Common myeloid progenitor, CD34-positive (primary cell): ENCODE data around the gene DOCK9.

Source experiments
- CTCF ChIA-PET: fragments of 350-600 bp; sonication (Branson Sonifier 250); formaldehyde crosslinking; loops from one replicate; lab custom pipeline; 2021; ENCODE audit warnings: antibody characterized with exemption; lab: Charles Lee
- POLR2A ChIA-PET: fragments of 350-600 bp; sonication (Branson Sonifier 250); formaldehyde crosslinking; loops from one replicate; lab custom pipeline; 2021; ENCODE audit warnings: antibody characterized with exemption; lab: Charles Lee
- DNase-seq, 3 donors: peaks; one replicate each; pipeline versions ENCODE4 v3.0.0 to v3.0.0-alpha.2; 2013
- H3K27ac ChIP-seq, 2 experiments: 1 replicate in 1 of 2; 2 replicates in 1 of 2; pipeline ENCODE4 v1.7.0; 2013; ENCODE audit warnings: inconsistent platforms in 2 of 2, low read length in 2 of 2, mild to moderate bottlenecking in 2 of 2, low read depth in 1 of 2, moderate library complexity in 1 of 2; ENCODE audit not compliant: severe bottlenecking in 2 of 2, insufficient read depth in 1 of 2, poor library complexity in 1 of 2
- H3K27me3 ChIP-seq, 5 experiments: replicated peaks in 2 of 5; 1 replicate in 3 of 5; 2 replicates in 2 of 5; pipeline versions ENCODE4 v1.6.1 to v1.7.0; 2013; ENCODE audit warnings: low read length in 4 of 5, mild to moderate bottlenecking in 2 of 5, moderate library complexity in 2 of 5, inconsistent platforms in 1 of 5; ENCODE audit not compliant: insufficient read depth in 5 of 5, control insufficient read depth in 4 of 5
- H3K36me3 ChIP-seq, 4 experiments: 1 replicate in 2 of 4; 2 replicates in 2 of 4; pipeline versions ENCODE4 v1.6.1 to v1.7.0; 2013; ENCODE audit warnings: low read length in 3 of 4, control low read depth in 1 of 4, mild to moderate bottlenecking in 1 of 4; ENCODE audit not compliant: control insufficient read depth in 4 of 4, insufficient read depth in 4 of 4
- H3K4me1 ChIP-seq, 4 experiments: 1 replicate in 3 of 4; 2 replicates in 1 of 4; pipeline versions ENCODE4 v1.6.1 to v1.7.1; 2013; ENCODE audit warnings: low read length in 3 of 4, mild to moderate bottlenecking in 3 of 4, control low read depth in 1 of 4, inconsistent platforms in 1 of 4, moderate library complexity in 1 of 4; ENCODE audit not compliant: control insufficient read depth in 4 of 4, insufficient read depth in 4 of 4; ENCODE audit errors: control extremely low read depth in 1 of 4
- H3K4me3 ChIP-seq, 7 experiments: 1 replicate in 4 of 7; 2 replicates in 3 of 7; pipeline versions ENCODE4 v1.5.1 to v1.7.0; 2013; ENCODE audit warnings: mild to moderate bottlenecking in 7 of 7, low read length in 6 of 7, moderate library complexity in 6 of 7, inconsistent platforms in 2 of 7, low read depth in 2 of 7, control low read depth in 1 of 7; ENCODE audit not compliant: insufficient read depth in 4 of 7, control insufficient read depth in 1 of 7; ENCODE audit errors: extremely low read depth in 1 of 7
- H3K9me3 ChIP-seq, 5 experiments: 1 replicate in 4 of 5; 2 replicates in 1 of 5; pipeline versions ENCODE4 v1.6.1 to v1.7.1; 2013; ENCODE audit warnings: low read length in 4 of 5, mild to moderate bottlenecking in 2 of 5, inconsistent platforms in 1 of 5, low read depth in 1 of 5, moderate library complexity in 1 of 5; ENCODE audit not compliant: control insufficient read depth in 4 of 5, insufficient read depth in 2 of 5; ENCODE audit errors: control extremely low read depth in 1 of 5
- WGBS: methylation state at CpG from one replicate; pipeline ENCODE4 v1.1.5; 2013; ENCODE audit not compliant: insufficient coverage; 5-methylcytosine and 5-hydroxymethylcytosine counted together

The DOCK9 gene

GRCh38 chr13:98878486-98879126 lies 99.3 kb downstream of the DOCK9 start:
- H3K36me3 ChIP-seq = no peaks in the 10 kb centered on the region
- no peak overlapping the region for H3K27ac ChIP-seq
- H3K27me3 ChIP-seq = peaks cover 0 to 4% (median 0%) of the 10 kb centered on the region in 5 experiments
- WGBS = 71% methylated on average over 1 of the region's 5 CpGs
- POLR2A ChIA-PET = no interaction called here
- DNase-seq = no peak
- CTCF ChIA-PET = interaction anchor here (0.7 to 1.9 kb wide), 6 partner anchors 9 to 35 kb away, joined by 3 to 6 read pairs (median 4); no protein-coding TSS in a partner anchor
- H3K4me1 ChIP-seq = no peaks in the 10 kb centered on the region
- H3K9me3 ChIP-seq = peaks cover 0 to 5% (median 1%) of the 10 kb centered on the region in 5 experiments
- H3K4me3 ChIP-seq = no peak overlapping the region

GRCh38 chr13:98877936-98878335 lies 99.9 kb downstream of the DOCK9 start:
- Histone ChIP-seq H3K27me3 (peaks cover 0 to 4% (median 0%) of the 10 kb centered on the region in 5 experiments), H3K27ac (no peak overlapping the region), H3K9me3 (peaks cover 0 to 12% (median 6%) of the 10 kb centered on the region in 5 experiments), H3K4me1 (no peaks in the 10 kb centered on the region), H3K36me3 (no peaks in the 10 kb centered on the region), H3K4me3 (no peak overlapping the region)
- no peak for DNase-seq
- ChIA-PET POLR2A (no interaction called here), CTCF (interaction anchor here (0.7 to 1.4 kb wide), 4 partner anchors 8 to 22 kb away, joined by 3 to 4 read pairs (median 4); no protein-coding TSS in a partner anchor)
- WGBS = 100% methylated on average over 1 of the region's 4 CpGs

DNA sequence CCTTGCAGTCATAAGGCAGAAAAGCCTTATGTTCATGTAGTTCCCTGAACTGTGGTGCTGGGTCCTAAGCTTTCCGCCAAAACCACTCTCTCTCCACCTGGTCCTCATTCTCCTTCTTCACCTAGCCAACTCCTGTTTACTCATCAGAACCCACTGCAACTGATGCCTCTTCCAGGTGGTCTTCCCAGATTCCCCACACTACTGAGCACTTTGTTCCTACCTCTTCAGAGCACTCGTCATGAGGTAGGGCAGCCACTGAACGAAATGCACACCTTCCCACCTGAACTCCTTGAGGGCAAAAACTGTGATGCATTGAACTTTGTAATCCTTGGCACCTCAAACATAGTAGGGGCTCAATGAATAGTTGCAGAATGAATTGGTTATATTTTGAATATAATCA lies 100.4 kb downstream of the DOCK9 start:
- ChIA-PET CTCF (interaction anchor here (1.4 kb wide), 1 partner anchor 13 kb away, joined by 3 read pairs; no protein-coding TSS in a partner anchor), POLR2A (no interaction called here)
- peaks cover 0 to 4% (median 0%) of the 10 kb centered on the region in 5 experiments for H3K27me3 ChIP-seq
- 100% methylated on average over 3 of the region's 3 CpGs for WGBS
- no peak overlapping the region for H3K27ac ChIP-seq
- no peak overlapping the region for H3K4me3 ChIP-seq
- H3K9me3 ChIP-seq = peaks cover 0 to 14% (median 6%) of the 10 kb centered on the region in 5 experiments
- no peaks in the 10 kb centered on the region for H3K4me1 ChIP-seq
- DNase-seq = no peak
- no peaks in the 10 kb centered on the region for H3K36me3 ChIP-seq

DNA sequence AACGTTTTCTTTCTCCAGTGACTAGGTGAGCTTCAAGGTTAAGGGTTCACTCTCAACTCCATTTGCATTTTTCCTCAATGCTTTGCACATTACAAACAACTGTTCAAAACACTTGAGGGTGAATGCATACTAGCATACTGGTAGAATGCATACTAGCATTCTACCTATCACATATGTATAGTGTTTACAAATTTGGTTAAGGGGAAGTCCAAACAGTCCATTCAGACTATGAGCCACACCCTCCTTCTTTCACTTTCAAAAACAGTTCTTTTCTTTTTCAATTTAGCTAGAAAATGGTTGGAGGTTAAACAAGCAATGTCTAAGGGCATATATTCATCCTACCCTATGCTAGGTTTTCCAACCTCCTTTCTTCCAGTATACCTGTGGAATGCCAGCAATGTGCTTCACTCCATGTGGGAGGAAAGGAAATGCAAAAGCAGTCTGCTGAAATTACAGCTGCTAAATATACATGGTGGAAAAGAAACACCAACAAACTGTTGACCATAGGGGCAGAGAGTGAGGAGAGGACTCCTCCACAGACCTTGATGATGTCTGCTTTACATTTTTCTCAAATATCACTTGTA lies 102.6 kb downstream of the DOCK9 start:
- Histone ChIP-seq H3K4me1 (no peaks in the 10 kb centered on the region), H3K36me3 (no peaks in the 10 kb centered on the region), H3K4me3 (no peak overlapping the region), H3K27me3 (peaks cover 0 to 2% (median 0%) of the 10 kb centered on the region in 5 experiments), H3K9me3 (peaks cover 0 to 14% (median 6%) of the 10 kb centered on the region in 5 experiments), H3K27ac (no peak overlapping the region)
- no peak for DNase-seq
- ChIA-PET CTCF (interaction anchor here (0.6 to 1.6 kb wide), 7 partner anchors 10 to 1019 kb away, joined by 3 to 4 read pairs (median 3); no protein-coding TSS in a partner anchor), POLR2A (interaction anchor here (0.7 kb wide), 1 partner anchor 744 kb away, joined by 3 read pairs; no protein-coding TSS in a partner anchor)
- WGBS = no CpG with 5 or more reads among the region's 1 CpG

DNA sequence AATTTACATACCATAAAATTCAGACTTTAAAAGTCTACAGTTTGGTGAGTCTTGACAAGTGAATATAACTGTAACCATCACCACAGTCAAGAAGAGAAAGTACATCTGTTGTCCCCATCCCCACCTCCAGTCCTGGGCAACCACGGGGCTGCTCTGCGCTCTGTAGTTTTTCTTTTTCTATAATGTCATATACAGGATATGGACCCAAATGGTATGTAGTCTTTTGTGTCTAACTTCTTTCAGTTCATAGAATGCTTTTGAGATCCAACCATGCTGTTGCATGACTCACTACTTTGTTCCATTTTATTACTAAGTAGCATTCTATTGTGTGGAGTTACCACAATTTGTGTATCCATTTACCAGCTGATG lies 103.9 kb downstream of the DOCK9 start:
- ChIA-PET CTCF (interaction anchor here (1.1 to 1.6 kb wide), 4 partner anchors 9 to 23 kb away, joined by 3 to 4 read pairs (median 4); no protein-coding TSS in a partner anchor), POLR2A (no interaction called here)
- Histone ChIP-seq H3K27me3 (no peaks in the 10 kb centered on the region), H3K36me3 (no peaks in the 10 kb centered on the region), H3K4me1 (no peaks in the 10 kb centered on the region), H3K9me3 (peaks cover 0 to 14% (median 6%) of the 10 kb centered on the region in 5 experiments), H3K27ac (no peak overlapping the region), H3K4me3 (no peak overlapping the region)
- WGBS = no CpG with 5 or more reads among the region's 2 CpGs
- DNase-seq = no peak

DNA sequence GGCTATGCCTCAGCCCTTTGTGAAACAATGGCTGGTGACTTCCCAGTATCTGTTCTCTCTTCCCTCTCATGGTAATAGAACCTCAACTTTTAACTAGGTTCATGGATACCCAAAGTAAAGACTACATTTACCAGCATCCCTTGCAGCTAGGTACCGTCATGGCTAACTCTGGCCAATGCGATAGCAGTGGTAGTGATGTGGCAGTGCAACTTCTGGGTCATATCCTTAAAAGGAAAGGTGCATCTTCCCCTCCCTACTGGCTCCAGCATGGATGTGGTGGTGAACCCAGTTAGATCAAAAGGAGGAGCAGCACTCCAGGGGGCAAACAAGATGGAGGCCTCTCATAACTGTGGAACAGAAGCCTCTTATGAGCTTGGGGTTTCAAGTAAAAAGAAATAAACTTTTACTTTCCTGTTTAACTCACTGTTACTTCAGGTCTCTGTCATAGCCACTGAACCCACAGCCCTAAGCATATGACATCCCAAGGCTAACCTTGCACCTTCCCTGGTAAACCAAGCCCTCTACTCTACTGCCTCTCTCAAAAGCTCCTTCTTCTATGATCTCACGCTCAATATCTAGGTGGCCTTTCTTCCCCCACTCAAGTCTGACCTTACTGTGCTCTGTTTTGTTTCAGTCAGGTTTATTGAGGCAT lies 104.4 kb downstream of the DOCK9 start:
- 100% methylated on average over 1 of the region's 3 CpGs for WGBS
- POLR2A ChIA-PET = no interaction called here
- Histone ChIP-seq H3K4me1 (no peaks in the 10 kb centered on the region), H3K36me3 (no peaks in the 10 kb centered on the region), H3K27me3 (no peaks in the 10 kb centered on the region), H3K27ac (no peak overlapping the region), H3K4me3 (no peak overlapping the region), H3K9me3 (peaks cover 0 to 14% (median 6%) of the 10 kb centered on the region in 5 experiments)
- DNase-seq = no peak
- CTCF ChIA-PET = interaction anchor here (0.9 to 1.6 kb wide), 5 partner anchors 9 to 31 kb away, joined by 3 to 4 read pairs (median 3); no protein-coding TSS in a partner anchor
